Muscle of back (tissue), 11 donors: ENCODE measurements around the gene ALOX15. TPM values are rescaled to one million over a fixed set of nuclear protein-coding genes. Genes with fewer than 3 reads are reported as not detected.
A peak's percentile ranks its signal among the peaks of the same experiment; 100 is the strongest.
"Not testable (repeated sequence)": the region's sequence is repeated elsewhere in the genome, so short reads cannot be mapped to it uniquely, and the experiment has no call there.

Experiments
- DNase-seq, 3 donors: peaks; one replicate each; pipeline versions ENCODE4 v3.0.0 to v3.0.0-alpha.2; 2013
- polyA plus RNA-seq, 10 donors: library from polyadenylated mRNA; unstranded; fragments of 120-200 nt; gene quantifications; one replicate each; pipeline ENCODE4 v1.2.1, GENCODE V29; 2013; ENCODE audit not compliant: insufficient read length in 10 of 10

The ALOX15 gene
- polyA plus RNA-seq, 10 donors: 0.25 to 1.1 (median 0.44) TPM

- no peak for DNase-seq
These were observed 11.5 kb upstream of the ALOX15 start for GRCh38 chr17:4652997-4653396.

GRCh38 chr17:4648741-4649140 lies 7.3 kb upstream of the ALOX15 start:
- DNase-seq: no peak

GRCh38 chr17:4645642-4646041 lies 4.2 kb upstream of the ALOX15 start:
- no peak for DNase-seq

DNA sequence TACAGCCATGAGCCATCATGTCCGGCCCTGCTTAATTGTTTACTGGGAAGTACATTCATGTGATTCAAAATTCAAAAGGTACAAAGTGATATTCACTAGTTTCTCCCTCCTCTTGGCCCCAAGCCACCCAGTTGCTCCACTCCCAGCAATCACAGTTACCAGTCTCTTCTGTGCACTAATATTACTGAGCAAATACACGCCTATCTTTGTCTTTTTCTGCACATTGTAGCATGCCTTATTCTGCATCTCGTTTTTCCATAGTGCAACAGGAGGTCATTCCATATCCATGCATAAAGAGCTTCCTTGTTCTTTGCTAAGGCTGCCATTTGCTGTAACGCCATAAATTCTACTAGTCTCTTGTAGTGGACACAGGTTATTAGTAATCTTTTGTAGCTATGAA lies 2.2 kb upstream of the ALOX15 start:
- no peak for DNase-seq

DNA sequence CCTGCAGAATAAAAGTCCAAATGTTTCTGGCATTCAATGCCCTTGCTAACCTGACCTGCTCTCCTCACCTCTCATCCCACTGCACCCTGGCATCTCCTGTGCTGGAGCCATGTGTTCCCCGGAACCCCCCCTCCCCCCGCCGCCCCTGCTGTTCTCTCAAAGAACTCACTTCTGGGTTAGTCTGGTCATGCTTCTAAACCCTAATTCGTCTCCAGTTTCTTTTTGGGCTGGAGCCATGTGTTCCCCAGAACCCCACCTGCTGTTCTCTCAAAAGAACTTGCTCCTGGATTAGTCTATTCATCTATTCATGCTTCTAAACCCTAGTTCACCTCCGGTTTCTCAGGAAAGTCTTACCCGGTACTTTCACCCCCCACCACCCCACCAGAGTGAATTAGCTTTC lies 808 bp upstream of the ALOX15 start:
- DNase-seq: no peak

DNA sequence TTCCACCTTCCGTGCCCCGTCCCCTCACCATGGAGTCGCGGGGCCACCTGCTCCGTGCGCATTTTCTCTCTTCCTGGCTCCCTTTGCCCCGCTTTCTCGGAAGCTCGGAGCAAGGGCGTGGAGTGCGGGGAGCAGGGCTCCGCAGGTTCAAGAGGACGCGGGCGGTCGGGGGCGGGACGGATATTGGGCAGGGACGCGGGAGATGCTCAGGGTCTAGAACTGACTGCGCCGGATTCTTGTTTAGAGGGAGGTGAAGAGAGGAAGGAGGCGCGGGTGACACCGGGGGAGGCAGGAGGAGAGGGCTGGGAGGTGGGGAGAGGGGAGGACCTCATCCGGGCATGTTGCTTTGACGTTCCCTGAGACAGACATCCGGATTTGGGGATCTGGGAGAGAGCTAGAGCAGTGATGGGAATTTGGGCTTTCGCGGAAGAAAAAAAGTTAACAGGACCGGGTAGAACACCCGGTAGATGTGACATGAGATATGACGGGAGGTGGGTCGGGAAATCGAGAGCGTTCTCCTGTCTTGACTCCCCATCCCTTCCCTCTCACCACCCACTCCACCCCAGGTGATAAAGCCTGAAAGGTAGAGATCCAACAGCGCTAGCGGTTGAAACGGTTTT lies 799 bp downstream of the ALOX15 start:
- DNase-seq: not testable (repeated sequence)

GRCh38 chr17:4639301-4640059 lies 2.0 kb downstream of the ALOX15 start:
- DNase-seq: not testable (repeated sequence)

DNA sequence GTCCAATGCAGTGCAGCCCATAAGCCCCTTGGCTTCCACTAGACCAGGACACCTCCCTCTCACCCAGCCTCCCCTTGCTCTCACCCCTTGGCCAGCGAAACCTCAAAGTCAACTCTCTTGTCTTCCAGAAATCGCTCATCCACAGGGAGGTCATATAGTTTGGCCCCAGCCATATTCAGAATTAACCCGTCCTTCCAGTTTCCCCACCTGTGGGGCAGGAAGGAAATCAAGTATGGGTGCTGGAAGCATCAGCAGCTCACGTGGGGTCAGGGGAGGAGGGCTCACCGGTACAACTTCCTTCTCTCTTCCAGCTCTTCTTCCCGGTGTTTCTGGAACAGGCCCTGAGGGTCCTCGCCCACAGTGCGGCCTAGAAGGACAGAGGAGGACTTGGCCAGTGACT lies 2.7 kb downstream of the ALOX15 start:
- not testable (repeated sequence) for DNase-seq

- no peak for DNase-seq
These were observed 4.9 kb downstream of the ALOX15 start for GRCh38 chr17:4636474-4637100.

GRCh38 chr17:4635823-4636375 lies 5.6 kb downstream of the ALOX15 start:
- DNase-seq: peak in 1 of 3 donors; percentile 28

- DNase-seq: no peak
These were observed 6.5 kb downstream of the ALOX15 start for GRCh38 chr17:4634976-4635375.

GRCh38 chr17:4633643-4634042 lies 7.8 kb downstream of the ALOX15 start:
- no peak for DNase-seq

DNA sequence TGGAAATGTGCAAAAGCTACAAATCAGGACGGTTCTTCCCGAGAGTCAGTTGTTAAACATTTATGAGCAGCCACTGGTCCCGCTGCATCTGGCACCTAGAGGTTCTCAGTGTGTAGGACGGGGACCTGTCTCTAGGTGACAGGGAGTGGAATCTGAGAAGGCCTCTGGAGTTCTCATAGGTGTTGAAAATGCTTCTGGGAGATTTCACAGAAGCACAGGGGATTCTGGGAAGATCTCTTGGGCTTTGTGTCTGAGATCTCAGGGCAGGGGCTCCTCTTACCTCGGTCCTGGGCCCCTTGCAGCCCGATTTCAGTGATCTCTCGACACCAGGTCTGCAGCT lies 8.9 kb downstream of the ALOX15 start:
- DNase-seq: no peak

DNA sequence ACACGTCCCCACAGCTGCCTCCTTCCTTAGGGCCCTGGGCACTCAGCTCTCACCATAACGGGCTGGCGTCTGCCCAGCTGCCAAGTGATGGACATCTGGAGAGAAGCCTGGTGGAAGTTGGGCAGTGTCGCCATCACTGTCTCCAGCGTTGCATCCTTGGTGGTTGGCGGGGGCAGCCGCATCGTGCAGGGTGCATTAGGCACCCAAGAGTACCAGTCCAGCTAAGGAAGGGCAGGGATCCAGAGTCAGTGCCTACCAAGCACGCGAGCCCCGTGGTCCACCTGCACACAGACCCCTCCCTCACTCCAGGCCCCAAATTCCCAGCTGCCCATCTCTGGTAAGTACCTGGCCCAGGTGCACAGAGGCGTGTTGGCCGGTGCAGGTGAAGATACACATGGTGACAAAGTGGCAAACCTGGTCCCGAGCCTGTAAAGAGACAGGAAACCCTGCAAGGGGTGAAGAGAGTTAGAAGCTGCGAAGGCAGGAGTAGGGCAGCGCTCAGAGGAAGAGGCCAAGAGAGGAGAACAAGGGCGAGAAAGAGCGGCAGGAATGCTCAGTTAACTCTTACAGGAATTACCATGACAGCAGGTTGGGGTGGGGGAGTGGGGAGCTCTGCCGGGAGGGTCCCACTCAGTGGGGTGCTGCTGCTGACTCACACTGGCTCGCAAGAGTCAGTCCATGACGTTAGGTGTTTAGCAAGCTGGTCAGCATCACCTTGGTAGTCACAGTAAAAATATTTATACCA lies 9.5 kb downstream of the ALOX15 start:
- no peak for DNase-seq

DNA sequence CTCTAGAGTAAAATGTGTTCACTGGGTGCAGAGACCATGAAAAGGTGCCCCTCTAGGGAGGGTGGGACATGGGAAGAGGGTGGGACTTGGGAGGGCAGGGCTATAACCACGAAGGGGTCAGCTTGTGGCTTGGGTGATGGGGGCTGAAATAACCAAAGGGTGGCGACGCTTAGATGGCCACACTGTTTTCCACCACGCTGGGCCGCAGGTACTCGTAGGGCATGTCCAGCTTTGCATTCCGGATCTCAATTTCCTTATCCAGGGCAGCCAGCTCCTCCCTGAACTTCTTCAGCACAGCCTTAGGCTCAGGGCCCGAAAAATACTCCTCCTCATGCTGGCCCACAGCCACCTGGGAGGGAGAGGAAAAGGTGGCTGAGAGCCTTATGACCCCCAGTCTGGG lies 10.0 kb downstream of the ALOX15 start:
- DNase-seq: no peak

GRCh38 chr17:4626734-4627256 lies 14.7 kb downstream of the ALOX15 start:
- no peak for DNase-seq

DNA sequence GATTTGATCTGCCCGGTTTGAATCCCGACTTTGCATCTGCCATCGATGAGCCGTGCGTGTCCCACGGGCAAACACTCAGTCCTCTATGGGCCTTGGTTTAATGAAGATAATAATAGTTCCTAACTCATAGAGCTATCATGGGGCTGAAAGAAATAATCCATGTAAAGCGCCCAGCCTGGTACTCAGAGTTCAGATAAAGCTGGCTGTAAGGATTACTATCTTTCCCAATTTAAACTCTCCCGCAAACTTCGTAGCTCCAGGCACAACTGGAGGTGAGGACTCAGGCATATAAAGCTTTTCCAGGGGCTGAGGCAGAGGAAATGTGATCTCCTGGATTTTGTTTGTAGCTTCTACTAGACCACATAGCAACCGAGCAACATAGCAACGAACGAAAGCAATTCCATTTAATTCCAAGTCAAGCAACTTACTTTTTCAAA lies 16.3 kb downstream of the ALOX15 start:
- peak; percentile 61 to 83 (median 71) for DNase-seq

DNA sequence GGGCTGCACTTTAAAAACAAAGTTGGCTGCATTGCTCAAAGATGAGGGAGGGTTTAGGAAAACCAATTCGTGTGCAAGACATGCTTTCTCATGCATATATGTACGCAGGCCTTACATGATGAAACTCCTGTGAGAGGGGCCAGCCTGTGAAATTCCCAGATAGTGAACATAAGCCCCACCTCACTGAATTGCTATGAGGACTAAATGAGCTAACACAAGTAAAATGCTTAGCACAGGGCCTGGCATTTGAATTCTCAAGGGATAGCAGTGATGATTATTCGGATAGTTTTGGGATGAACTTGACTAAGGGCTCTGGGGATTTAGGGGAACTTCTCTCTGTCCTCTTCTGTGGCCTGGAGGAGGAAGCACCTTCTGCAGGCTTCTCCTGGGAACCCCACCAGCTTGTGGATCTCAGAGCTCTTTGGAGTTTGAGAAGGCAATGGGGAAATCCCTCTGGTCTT lies 17.0 kb downstream of the ALOX15 start:
- not testable (repeated sequence) for DNase-seq

GRCh38 chr17:4623249-4623648 lies 18.2 kb downstream of the ALOX15 start:
- no peak for DNase-seq

DNA sequence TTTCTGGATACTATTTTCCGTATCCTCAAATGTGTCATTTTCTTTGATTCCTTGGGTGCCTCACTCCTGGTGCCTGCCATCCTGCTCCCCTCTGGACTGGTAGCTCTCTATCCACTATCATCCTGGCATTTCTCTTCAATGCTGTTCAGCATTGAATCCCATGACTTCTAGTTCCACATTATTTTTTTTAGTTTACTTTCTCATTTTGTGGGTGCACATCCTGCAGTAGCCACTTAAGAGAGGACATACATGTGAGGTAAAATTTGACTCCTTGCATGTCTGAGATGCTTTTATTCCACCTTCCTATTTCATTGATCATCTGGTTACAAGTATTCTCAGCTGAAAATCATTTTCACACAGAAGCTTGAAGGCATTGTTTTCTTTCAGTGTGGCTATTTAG lies 19.1 kb downstream of the ALOX15 start:
- no peak for DNase-seq

GRCh38 chr17:4620531-4621101 lies 20.9 kb downstream of the ALOX15 start:
- no peak for DNase-seq
